GM18519 (cell line): ENCODE measurements around the gene USP9X.
"Not testable (repeated sequence)": the region's sequence is repeated elsewhere in the genome, so short reads cannot be mapped to it uniquely, and the experiment has no call there.

ENCODE experiments used
- ATAC-seq: cut with Tn5 transposase; IDR thresholded peaks from one replicate; pipeline ENCODE4 v1.9.1; 2021; ENCODE audit warnings: mild to moderate bottlenecking, moderate library complexity; ENCODE audit not compliant: unreplicated experiment, low FRiP score

USP9X gene

DNA sequence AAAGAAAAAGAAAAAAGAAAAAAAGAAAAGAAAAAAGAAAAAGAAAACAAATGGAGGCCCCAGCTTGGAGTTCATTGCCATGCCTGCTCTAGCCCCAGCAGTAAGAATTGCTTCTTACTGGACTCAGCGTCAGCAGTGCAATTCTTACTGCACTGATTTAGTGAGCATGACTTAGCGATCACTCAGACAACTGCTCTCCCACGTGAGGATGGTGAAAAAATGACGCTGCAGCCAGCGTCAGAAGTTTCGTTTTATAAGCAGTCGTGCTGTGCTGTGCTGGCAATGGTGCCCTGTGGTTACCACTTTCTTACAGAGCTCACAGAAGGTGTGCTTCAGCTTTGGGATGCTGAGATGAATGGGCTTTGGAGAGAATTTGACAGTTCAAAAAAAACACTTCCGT is 180.4 kb downstream of the USP9X start:
- no peak for ATAC-seq

DNA sequence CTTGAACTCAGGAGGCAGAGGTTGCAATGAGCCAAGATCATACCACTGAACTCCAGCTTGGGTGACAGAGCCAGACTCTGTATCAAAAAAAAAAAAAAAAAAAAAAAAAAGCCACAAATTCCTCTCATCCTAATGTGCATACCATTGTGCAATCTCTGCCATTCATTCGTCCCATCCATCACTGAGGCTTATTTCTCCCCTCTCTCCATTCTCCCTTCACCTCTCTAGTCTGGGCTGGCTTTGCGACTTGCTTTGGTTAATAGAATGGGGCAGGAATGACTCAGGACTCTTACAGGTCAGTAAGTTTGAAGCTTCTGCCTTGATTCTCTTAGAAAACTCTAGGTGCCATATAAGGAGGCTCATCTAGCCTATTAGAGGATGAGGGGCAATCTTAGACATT is 188.4 kb downstream of the USP9X start:
- ATAC-seq = no peak

DNA sequence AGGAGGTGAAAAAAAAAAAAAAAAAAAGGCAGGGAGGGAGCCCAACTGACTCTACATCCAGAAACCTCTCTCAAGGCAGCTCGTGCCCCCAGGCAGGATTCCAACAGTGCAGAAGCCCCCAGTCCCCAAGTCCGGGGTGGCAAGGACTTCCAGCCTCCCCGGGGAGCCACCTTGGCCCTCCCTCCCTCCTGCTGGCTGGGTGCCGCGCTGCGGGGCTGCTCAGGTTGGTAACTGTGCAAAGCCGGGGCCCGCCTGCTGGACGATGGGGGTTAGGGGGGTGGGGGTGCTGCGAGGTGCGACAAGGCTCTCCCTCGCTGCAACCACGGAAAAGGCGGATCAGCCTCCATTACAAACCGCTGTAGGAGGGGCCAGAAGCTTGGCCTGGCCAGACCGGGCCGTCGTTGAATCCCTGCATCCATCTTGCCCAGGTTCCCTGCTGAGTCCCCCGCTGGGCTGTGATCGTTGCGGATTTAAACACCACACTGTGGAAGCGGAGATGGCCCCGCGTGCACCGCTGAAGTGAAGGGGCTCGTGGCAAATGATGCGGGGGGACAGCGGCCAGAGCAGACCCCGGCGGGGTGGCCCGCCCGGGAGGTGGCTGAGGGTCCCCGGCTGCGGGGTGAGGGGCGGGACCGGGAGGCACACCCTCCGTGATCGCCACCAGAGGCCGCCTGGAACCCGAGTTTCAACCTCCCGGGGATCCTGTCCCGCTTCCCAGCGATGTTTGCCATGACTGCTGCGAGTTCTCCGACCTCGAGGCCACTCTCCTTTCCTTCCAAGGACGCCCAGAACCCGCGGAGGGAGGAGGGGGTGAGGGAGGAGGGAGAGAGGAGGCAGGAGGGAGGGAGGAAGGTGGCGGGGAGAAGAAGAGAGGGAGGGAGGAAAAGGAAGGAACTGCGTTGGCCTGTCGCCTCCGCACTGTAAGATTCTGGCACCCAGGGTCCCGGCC is 190.7 kb downstream of the USP9X start:
- ATAC-seq = no peak

DNA sequence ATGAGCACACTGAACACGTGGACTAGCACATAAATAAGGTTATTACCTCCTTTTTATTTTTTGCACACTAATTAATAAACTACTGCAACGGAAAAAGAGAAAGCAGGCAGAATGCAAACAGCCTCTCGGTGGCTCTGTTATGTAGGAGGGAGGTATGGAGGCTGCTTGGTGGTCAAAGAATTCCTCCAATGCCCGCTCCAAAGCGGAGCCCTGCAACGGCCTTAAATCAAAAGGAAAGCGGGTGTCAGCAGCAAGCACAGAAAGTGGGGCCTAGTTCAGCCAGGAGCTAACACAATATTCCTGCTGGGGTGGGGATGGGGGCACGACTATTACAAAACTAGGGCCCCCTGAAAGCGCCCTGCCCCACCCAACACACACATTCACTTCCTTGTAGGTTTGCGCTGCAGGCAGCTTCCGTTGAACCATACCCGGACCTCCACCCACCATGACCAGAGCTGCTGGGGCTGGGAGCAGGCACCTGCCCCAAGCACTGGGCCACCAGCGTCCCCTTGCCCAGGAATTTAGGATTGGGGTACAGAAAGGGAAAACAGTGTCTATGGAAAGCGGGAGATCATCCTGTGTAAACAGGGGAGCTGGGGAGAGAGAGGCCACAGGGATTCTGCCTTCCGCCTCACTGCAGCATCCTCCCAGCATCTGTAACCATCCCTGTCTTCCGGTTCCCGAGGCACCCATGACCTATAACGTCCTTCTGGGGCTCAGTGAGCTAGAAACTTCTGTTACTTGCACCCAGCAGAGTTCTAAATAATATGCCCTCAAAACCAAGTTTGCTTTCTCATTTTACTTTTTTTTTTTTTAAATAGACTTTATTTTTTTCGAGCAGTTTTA is 191.6 kb downstream of the USP9X start:
- no peak for ATAC-seq

DNA sequence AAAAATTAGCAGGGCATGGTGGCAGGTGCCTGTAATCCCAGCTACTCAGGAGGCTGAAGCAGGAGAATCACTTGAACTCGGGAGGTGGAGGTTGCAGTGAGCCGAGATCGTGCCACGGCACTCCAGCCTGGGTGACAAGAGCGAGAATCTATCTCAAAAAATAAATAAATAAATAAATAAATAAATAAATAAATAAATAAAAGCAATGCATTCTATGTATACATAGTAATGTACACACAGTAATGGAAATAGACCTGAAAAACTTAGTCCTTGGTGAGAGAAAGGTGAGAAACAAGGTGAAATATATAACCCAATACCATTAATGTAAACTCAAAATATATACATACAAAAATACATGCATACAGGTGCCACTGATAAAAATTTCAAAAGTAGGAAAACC is 197.1 kb downstream of the USP9X start:
- ATAC-seq = not testable (repeated sequence)

DNA sequence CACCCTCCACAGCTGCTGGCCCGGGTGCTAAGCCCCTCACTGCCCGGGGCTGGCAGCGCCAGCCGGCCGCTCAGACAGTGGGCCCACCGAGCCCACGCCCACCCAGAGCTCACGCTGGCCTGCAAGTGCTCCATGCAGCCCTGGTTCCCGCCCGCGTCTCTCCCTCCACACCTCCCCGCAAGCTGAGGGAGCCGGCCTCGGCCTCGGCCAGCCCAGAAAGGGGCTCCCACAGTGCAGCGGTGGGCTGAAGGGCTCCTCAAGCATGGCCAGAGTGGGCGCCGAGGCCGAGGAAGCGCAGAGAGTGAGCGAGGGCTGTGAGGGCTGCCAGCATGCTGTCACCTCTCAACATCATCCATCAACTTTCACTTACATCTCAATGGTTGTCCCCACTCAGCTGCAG is 200.7 kb downstream of the USP9X start:
- ATAC-seq = not testable (repeated sequence)
